ENCODE results near the gene STX16. TPM values are rescaled to one million over a fixed set of nuclear protein-coding genes. Genes with fewer than 3 reads are reported as not detected.
A peak's percentile ranks its signal among the peaks of the same experiment; 100 is the strongest.

STX16 gene
- polyA plus RNA-seq, 3 donors, result 15.6 to 165 (median 27.4) TPM

GRCh38 chr20:58712151-58712791, 61.2 kb downstream of the STX16 start:
- Histone ChIP-seq H3K27ac (ENCODE audit: low read depth in 1 of 2, low read length in 2 of 2) (no peak overlapping the region), H3K4me1 (ENCODE audit: control insufficient read depth in 1 of 2, insufficient read depth in 2 of 2, low read length in 2 of 2) (no peaks in the 10 kb centered on the region), H3K9me3 (replicated peaks in 1 of 2; ENCODE audit: control insufficient read depth in 1 of 2, insufficient read depth in 1 of 2, low read length in 2 of 2) (no peaks in the 10 kb centered on the region), H3K4me3 (replicated peaks in 1 of 3; ENCODE audit: low read depth in 2 of 3, low read length in 3 of 3) (no peak overlapping the region), H3K36me3 (replicated peaks in 1 of 2; ENCODE audit: control insufficient read depth in 1 of 2, insufficient read depth in 2 of 2, low read length in 2 of 2) (peaks cover 28 to 59% of the 10 kb centered on the region in 2 donors), H3K79me2 (ENCODE audit: insufficient read depth, low read length) (no peaks in the 10 kb centered on the region), H2AFZ (ENCODE audit: insufficient read depth, low read depth, low read length, poor library complexity, severe bottlenecking) (no peak overlapping the region), H3K4me2 (replicated peaks; ENCODE audit: extremely low read depth, low read length, poor library complexity, severe bottlenecking) (no peak overlapping the region), H4K20me1 (ENCODE audit: insufficient read depth, low read length) (no peaks in the 10 kb centered on the region), H3K9ac (ENCODE audit: insufficient read depth, low read length, poor library complexity, severe bottlenecking) (no peak overlapping the region), H3K27me3 (ENCODE audit: control insufficient read depth in 2 of 2, insufficient read depth in 2 of 2, low read length in 2 of 2) (no peaks in the 10 kb centered on the region)
- peak in 1 of 3 donors; percentile 1 for DNase-seq
- TF ChIP-seq CTCF (IDR thresholded peaks at IDR 0.05), result no peak
- H3K4me3 Mint-ChIP-seq, result no peak overlapping the region
- peak overlapping the region in 1 of 7 donors; percentile 40 for H3K27ac Mint-ChIP-seq
- H3K4me1 Mint-ChIP-seq, result no peaks in the 10 kb centered on the region
- H3K27me3 Mint-ChIP-seq (ENCODE audit: low read depth in 3 of 3), result peaks cover 0 to 2% (median 0%) of the 10 kb centered on the region in 3 donors
- H3K36me3 Mint-ChIP-seq, result peaks cover 26 to 56% of the 10 kb centered on the region in 2 donors
- 93% methylated on average over 18 of the region's 19 CpGs for WGBS (ENCODE audit: insufficient coverage)
- peaks cover 0 to under 1% (median 0%) of the 10 kb centered on the region in 7 donors for H3K9me3 Mint-ChIP-seq
- intact Hi-C loops (cut with micrococcal nuclease), result no loop called here

GRCh38 chr20:58712806-58713731, 62.0 kb downstream of the STX16 start:
- Mint-ChIP-seq H3K27me3 (ENCODE audit: low read depth in 3 of 3) (peaks cover 0 to 2% (median 1%) of the 10 kb centered on the region in 3 donors), H3K4me3 (no peak overlapping the region), H3K9me3 (peaks cover 0 to 2% (median 0%) of the 10 kb centered on the region in 7 donors), H3K4me1 (no peaks in the 10 kb centered on the region), H3K36me3 (peaks cover 26 to 49% of the 10 kb centered on the region in 2 donors), H3K27ac (peak overlapping the region in 1 of 7 donors; percentile 43)
- H4K20me1 ChIP-seq (ENCODE audit: insufficient read depth, low read length), result no peaks in the 10 kb centered on the region
- DNase-seq, result no peak
- H3K9ac ChIP-seq (ENCODE audit: insufficient read depth, low read length, poor library complexity, severe bottlenecking), result no peak overlapping the region
- no peaks in the 10 kb centered on the region for H3K27me3 ChIP-seq (ENCODE audit: control insufficient read depth in 2 of 2, insufficient read depth in 2 of 2, low read length in 2 of 2)
- no peak overlapping the region for H2AFZ ChIP-seq (ENCODE audit: insufficient read depth, low read depth, low read length, poor library complexity, severe bottlenecking)
- H3K79me2 ChIP-seq (ENCODE audit: insufficient read depth, low read length), result no peaks in the 10 kb centered on the region
- H3K4me3 ChIP-seq (replicated peaks in 1 of 3; ENCODE audit: low read depth in 2 of 3, low read length in 3 of 3), result no peak overlapping the region
- no peak overlapping the region for H3K4me2 ChIP-seq (replicated peaks; ENCODE audit: extremely low read depth, low read length, poor library complexity, severe bottlenecking)
- no peaks in the 10 kb centered on the region for H3K9me3 ChIP-seq (replicated peaks in 1 of 2; ENCODE audit: control insufficient read depth in 1 of 2, insufficient read depth in 1 of 2, low read length in 2 of 2)
- no peak for TF ChIP-seq CTCF (IDR thresholded peaks at IDR 0.05)
- whole genome bisulfite sequencing (ENCODE audit: insufficient coverage), result over 99% methylated on average over 16 of the region's 24 CpGs
- intact Hi-C loops (cut with micrococcal nuclease), result no loop called here
- H3K36me3 ChIP-seq (replicated peaks in 1 of 2; ENCODE audit: control insufficient read depth in 1 of 2, insufficient read depth in 2 of 2, low read length in 2 of 2), result peaks cover 20 to 53% of the 10 kb centered on the region in 2 donors
- H3K4me1 ChIP-seq (ENCODE audit: control insufficient read depth in 1 of 2, insufficient read depth in 2 of 2, low read length in 2 of 2), result no peaks in the 10 kb centered on the region
- no peak overlapping the region for H3K27ac ChIP-seq (ENCODE audit: low read depth in 1 of 2, low read length in 2 of 2)

All from CD14-positive monocyte (primary cell).